GM18868 (cell line): ENCODE measurements around the gene NRCAM.

ENCODE experiments used
- ATAC-seq: cut with Tn5 transposase; IDR thresholded peaks from one replicate; pipeline ENCODE4 v1.9.1; 2021; ENCODE audit warnings: mild to moderate bottlenecking, moderate library complexity; ENCODE audit not compliant: unreplicated experiment

Gene NRCAM

DNA sequence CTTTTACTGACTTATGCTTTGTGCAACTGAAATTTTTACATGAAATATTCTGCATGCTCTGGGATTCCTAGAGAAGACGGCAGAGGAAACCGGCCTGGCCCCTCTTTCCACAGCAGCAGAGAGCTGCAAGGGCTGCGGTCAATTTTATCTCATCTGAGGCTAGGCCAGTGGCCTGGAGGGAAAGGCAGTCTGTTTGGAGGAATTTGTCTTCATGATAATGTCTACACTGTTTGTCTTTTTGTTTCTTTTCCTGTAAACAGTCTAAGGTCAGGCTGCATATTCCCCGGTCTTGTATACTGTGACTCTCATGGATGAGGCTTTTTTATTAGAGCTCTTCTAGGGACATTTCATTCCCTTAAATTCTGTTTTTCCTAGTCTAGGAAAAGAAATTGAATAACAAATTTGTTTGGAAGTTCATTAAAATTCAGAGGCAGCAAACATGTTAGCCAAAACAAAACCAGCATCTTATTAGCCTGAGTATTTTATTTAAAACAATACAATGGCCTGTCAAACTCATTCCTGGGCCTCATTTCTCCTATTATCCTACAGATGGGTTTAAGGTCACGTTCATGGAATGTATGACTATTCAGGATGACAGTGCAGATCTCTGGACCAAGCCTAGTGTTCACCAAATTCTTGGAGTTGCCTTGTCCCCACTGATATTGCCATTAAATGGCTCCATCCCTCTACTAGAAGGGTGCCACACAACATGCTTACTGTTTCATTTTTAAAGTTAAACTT is 352.5 kb downstream of the NRCAM start:
- ATAC-seq: no peak

DNA sequence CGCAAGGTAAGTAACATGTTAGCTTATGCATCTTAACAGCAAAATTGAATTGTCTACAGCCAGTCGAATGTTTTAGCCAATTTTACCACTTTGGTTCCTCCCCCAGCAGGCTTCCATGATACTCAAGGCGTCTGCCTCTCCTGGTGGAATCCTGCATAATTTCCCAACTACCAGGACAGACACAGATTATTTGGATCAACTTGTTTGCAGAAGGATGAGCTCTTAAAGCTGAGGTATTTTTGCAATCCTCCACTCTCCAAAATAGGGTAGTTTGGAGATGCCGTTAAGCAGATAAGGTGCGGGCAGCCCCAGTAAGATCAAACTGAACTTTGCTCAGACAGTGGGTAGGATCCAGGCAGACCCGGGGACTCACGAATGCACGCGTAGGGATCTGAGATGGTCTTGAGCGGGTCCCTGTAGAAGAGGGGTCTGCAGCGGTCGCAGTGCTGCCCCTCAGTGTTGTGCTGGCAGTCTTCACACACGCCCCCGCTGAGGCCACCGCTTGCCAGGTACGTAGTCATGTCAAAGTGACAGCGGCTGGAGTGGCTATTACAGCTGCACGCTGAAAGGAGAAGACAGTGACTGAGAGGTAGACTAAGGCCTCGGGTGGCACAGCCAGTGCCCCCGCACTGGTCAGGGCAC is 353.4 kb downstream of the NRCAM start:
- ATAC-seq: no peak

DNA sequence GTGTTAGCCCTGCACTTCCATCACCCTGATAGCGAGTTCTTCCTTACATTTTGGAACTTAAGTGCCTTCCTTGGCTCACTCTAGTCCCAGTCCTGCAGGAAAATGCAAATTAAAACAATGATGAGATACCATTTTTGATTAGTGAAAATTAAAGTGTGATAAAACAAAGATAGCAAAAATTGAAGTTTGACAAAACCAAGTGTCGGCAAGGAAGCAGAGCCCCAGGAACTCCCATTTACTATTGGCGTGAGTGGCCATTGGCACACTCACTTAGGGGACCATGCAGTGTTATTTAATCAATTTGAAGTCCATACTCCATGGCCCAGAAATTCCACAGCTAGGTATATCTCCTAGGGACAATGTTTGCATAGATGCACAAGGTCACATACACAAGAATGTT is 354.5 kb downstream of the NRCAM start:
- ATAC-seq: no peak

DNA sequence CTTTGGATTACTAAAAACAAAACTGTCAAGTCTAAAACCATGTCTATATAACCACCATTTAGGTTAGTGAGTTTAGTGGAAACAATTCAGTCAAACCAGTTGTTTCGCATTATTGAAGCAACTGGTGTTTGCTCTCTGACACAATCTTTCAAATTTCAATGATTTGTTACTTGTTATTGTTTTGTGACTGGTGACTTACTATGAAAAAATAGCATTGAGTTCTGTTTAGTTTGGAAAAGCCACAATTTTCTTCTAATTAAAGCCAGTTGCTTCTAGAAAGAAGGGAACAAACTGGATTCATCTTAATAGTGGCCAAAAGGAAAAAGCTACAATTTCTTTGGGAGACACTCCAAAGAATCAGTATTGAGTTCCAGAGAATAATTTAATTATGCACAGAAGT is 356.5 kb downstream of the NRCAM start:
- no peak for ATAC-seq

DNA sequence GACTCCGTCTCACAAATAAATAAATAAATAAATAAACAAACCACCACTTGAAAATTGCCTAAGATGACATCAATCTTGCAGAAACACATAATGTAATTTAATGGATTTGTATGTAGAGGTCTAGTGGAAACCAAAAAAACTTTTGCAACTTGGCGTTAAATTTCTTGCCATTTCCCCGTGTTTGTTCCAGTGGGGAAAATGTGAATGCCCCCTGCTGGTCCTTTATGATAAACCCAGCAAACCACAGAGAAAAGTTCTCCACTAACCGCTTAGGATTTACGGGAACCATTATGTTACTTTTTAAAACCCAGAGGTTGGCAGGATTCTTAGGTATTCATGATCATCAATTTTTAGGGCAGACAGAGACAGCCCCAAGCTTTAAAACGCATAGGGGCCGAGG is 358.5 kb downstream of the NRCAM start:
- ATAC-seq: no peak
